Mesodermal cell (in vitro differentiated cells): ENCODE results near the gene MCF2L.

Experiments
- H3K27ac ChIP-seq: 2 replicates; pipeline ENCODE4 v1.7.0; 2013; ENCODE audit warnings: mild to moderate bottlenecking, low read depth, low read length, moderate library complexity; ENCODE audit not compliant: severe bottlenecking
- H3K36me3 ChIP-seq: 2 replicates; pipeline ENCODE4 v1.7.1; 2013; ENCODE audit warnings: mild to moderate bottlenecking, low read length, moderate library complexity; ENCODE audit not compliant: control insufficient read depth, insufficient read depth
- H3K4me1 ChIP-seq: one replicate; pipeline ENCODE4 v1.7.1; 2013; ENCODE audit warnings: mild to moderate bottlenecking, low read length; ENCODE audit not compliant: insufficient read depth, control insufficient read depth, poor library complexity, severe bottlenecking
- H3K4me3 ChIP-seq: 2 replicates; pipeline ENCODE4 v1.7.0; 2013; ENCODE audit warnings: low read length, control low read depth, mild to moderate bottlenecking; ENCODE audit not compliant: insufficient read depth, poor library complexity, severe bottlenecking; ENCODE audit errors: extremely low read depth
- H3K9me3 ChIP-seq: 2 replicates; pipeline ENCODE4 v1.7.1; 2013; ENCODE audit warnings: mild to moderate bottlenecking, low read length, moderate library complexity; ENCODE audit not compliant: control insufficient read depth
- WGBS, 2 experiments: methylation state at CpG; one replicate each; pipeline ENCODE4 v1.1.5; 2013; ENCODE audit warnings: missing lambda C conversion rate in 2 of 2; ENCODE audit not compliant: insufficient coverage in 2 of 2; 5-methylcytosine and 5-hydroxymethylcytosine counted together

The MCF2L gene

DNA sequence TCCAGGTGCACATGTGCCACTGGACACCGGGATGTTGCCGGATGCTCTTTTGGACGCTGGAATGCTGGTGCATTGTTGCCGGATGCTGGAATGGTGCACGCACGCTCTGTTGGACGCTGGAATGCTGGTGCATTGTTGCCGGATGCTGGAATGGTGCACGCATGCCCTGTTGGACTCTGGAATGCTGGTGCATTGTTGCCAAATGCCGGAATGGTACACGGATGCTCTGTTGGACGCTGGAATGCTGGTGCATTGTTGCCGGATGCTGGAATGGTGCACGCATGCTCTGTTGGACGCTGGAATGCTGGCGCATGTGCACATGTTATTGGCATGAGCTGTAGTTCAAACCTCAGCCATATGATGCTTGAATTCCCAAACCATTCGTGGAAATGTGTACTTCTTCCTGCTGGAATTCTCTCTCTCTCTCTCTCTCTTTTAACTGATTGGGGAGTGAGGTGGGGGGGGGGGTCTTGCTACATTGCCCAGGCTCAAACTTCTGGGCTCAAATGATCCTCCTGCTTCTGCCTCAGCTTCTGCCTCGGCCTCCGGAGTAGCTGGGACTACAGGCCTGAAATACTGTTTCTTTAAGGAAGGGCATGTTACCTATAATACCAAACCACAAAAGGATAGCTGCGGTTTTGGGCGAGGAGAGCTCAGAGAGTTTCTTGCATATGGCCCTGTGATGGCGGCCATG, 1.2 kb upstream of the MCF2L start:
- H3K27ac ChIP-seq, result no peak overlapping the region
- H3K4me3 ChIP-seq, result no peak overlapping the region
- WGBS, 2 experiments, result 91% methylated on average over 19 of the region's 22 CpGs
- no peaks in the 10 kb centered on the region for H3K4me1 ChIP-seq
- no peaks in the 10 kb centered on the region for H3K36me3 ChIP-seq
- H3K9me3 ChIP-seq, result peaks cover 10% of the 10 kb centered on the region

DNA sequence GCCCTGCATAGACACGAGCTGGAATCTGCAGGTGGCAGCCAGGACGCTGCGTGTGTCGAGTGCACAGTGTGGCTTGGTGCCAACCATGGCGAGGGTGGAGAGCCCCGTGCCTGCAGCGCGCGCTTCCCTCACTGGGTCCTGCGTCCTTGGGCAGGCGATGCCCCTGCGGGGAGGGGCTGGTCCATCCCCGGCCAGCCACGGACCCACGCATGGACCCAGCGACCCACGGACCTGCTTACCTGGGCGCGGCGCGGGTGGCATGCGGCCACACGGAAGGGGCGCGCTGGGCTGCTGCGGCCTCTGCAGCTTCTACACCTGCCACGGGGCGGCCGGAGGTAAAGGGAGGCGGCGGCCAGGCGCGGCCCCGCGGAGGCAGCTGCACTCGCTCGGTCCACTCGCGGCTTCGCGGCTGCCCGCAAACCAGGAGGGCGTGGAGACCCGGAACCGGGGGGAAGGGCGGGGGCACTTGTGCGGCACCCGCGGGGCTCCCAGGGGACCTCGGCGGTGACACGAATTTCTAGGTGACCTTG, 569 bp upstream of the MCF2L start:
- no peaks in the 10 kb centered on the region for H3K4me1 ChIP-seq
- no peak overlapping the region for H3K27ac ChIP-seq
- no peaks in the 10 kb centered on the region for H3K36me3 ChIP-seq
- 16 to 19% methylated on average over 47 to 52 of the region's 52 CpGs for WGBS, 2 experiments
- H3K9me3 ChIP-seq, result peaks cover 10% of the 10 kb centered on the region
- H3K4me3 ChIP-seq, result peak overlapping the region; percentile 49

DNA sequence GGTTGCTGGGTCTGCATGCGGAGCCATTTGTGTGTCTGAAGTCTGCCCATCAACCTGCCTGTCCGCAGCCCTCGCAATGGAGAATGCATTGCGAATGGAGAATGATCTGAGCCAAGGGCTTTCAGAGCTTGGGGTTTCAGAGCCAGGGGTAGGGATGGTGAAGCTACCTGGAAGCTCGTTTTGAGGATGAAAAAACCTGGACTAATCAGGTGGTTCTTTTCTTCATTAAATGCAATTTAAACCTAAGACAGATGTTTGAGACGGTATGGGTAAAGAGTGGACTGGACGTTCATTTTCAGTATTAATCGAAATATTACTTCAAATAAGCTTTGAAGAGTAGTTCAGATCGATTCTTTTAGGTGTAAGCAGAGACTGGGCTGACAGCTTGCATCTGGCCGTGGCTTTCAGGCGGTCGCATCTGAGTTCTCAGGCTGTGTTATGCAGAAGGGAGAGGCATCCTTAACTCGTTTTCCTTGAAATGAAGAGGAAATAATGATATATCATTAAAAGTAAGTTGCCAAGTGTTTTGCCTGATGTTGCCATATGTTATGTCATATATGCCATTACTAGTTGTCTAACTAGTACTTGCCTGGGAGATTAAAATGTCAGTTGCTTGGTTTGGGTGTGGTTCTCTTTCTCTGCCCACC, 801 bp downstream of the MCF2L start:
- Histone ChIP-seq H3K4me3 (peak overlapping the region; percentile 49), H3K27ac (no peak overlapping the region), H3K4me1 (no peaks in the 10 kb centered on the region), H3K9me3 (peaks cover 10% of the 10 kb centered on the region), H3K36me3 (no peaks in the 10 kb centered on the region)
- WGBS, 2 experiments, result 37 to 54% methylated on average over 7 to 9 of the region's 13 CpGs

DNA sequence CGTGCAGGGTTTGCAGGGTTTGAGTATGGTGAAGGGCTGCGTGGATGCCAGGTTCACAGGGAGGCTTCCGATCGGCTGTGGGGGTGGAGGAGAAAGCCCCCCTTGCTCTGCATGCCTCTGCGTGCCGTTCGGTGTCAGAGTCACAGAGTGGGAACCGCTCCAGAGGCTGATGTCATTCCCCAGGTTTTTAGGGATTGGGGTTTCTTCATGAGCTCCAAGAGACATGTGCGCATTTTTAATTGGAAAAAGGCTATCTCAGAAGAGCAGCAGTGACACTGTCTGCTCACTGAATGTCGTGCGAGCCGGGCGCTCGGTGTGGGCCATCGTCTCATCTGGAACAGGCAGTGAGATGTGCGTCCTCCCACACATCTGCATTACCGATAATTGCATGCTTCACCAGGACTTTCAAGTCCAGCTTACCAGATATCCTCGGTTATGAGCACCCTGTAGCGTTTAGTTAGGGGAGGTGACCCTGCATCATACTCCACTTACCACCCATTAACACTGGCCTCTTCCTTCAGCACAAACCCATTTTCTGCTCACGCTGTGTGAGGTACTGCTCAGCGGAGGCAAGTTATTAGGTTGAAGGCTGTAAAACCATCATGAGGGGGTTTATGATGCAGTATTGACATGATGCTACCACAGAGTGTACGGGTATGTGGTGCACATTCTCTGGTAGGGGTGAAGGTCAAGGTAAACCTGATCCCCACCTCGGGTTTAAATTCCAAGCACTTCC, 1.7 kb downstream of the MCF2L start:
- Histone ChIP-seq H3K27ac (no peak overlapping the region), H3K9me3 (peaks cover 10% of the 10 kb centered on the region), H3K4me1 (no peaks in the 10 kb centered on the region), H3K36me3 (no peaks in the 10 kb centered on the region), H3K4me3 (no peak overlapping the region)
- WGBS, 2 experiments, result 94% methylated on average over 17 to 21 of the region's 23 CpGs

DNA sequence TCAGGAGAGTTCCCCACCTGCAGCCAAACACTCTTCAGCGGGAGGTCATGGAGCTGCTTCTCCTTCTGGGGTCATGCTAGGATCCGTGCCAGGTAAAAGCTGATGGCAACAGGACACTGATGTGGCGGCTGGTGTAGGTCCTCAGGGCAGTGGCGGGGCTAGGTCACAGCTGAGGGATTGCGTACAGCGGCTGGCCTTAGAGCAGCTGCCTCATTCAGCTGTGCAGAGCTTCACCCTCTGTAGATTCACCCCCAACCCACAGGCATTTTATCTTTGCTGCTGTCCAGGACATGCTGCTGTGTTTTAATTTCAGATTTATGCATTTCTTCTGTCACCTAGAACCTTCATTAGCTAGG, 2.3 kb downstream of the MCF2L start:
- 92 to 96% methylated on average over 4 to 6 of the region's 6 CpGs for whole genome bisulfite sequencing, 2 experiments
- Histone ChIP-seq H3K36me3 (no peaks in the 10 kb centered on the region), H3K4me1 (no peaks in the 10 kb centered on the region), H3K27ac (no peak overlapping the region), H3K9me3 (peaks cover 10% of the 10 kb centered on the region), H3K4me3 (no peak overlapping the region)

DNA sequence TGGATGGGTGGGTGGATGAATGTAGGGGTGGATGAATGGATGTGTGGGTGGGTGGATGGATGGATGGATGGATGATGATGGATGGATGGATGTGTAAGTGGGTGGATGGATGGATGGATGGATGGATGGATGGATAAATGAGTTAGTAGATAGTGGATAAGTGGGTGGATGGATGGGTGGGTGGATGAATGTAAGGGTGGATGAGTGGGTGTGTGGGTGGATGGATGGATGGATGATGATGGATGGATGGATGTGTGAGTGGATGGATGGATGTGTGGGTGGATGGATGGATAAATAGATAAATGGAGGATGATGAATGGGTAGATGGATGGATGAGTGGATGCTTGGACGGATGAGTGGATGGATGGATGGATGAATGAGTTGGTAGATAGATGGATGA, 3.2 kb downstream of the MCF2L start:
- Histone ChIP-seq H3K9me3 (peaks cover 10% of the 10 kb centered on the region), H3K4me1 (no peaks in the 10 kb centered on the region), H3K4me3 (no peak overlapping the region), H3K27ac (no peak overlapping the region), H3K36me3 (no peaks in the 10 kb centered on the region)
- WGBS, 2 experiments, result 82 to 93% methylated on average over 1 of the region's 1 CpG

DNA sequence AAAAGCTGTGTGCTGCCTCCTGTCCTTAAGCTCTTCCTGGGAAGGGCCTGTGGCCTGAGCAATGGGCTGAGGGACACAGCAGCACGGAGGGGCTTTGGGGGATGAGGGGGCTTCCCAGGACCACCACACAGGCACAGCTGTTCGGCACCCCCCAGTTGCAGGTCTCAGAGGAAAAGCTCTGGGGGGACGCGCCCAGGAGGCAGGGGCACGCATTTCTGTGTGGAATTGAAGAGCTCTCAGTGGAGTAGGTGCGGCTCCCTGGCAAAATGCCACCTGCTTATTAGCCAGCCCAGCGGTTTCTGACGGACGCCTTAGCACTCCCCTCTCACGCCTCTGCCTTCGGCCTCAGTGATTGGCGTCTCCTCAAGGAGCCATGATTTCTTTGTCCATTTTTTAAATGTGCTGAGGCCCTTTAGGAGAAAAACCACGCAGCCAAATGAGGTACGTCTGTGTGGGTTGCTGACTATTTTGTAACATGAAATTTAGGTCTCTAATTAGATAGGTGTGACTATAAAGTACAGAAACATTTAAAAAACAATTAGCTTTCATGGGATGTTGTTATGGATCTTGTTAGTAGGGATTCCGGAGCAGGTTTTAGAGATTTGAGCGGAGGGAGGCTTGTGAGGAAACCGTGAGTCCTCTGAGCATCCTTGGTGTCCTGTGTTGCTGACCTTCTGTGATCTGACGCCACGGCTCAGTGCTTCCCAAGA, 4.0 kb downstream of the MCF2L start:
- H3K4me1 ChIP-seq, result no peaks in the 10 kb centered on the region
- WGBS, 2 experiments, result 91 to 92% methylated on average over 16 to 19 of the region's 19 CpGs
- H3K4me3 ChIP-seq, result no peak overlapping the region
- no peak overlapping the region for H3K27ac ChIP-seq
- no peaks in the 10 kb centered on the region for H3K36me3 ChIP-seq
- peaks cover 10% of the 10 kb centered on the region for H3K9me3 ChIP-seq

DNA sequence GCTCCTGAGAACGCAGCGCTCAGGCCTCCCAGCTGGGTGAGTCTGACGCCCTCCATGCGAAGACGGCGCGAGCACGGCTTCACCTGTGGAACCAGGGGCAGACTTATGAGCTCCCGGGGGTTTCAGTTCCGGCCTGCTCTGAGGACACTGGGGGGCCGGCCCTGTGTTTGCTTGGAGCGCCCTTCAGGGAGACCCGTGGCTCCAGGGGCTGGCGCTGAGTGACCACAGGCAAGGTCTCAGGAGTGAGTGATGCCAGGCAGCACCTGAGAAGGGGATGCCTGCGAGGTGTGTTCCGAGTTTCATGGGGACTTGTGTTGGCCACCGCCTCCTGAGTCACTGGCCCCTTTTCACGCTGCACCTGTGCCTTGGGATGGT, 4.5 kb downstream of the MCF2L start:
- WGBS, 2 experiments, result 94 to 95% methylated on average over 18 of the region's 18 CpGs

DNA sequence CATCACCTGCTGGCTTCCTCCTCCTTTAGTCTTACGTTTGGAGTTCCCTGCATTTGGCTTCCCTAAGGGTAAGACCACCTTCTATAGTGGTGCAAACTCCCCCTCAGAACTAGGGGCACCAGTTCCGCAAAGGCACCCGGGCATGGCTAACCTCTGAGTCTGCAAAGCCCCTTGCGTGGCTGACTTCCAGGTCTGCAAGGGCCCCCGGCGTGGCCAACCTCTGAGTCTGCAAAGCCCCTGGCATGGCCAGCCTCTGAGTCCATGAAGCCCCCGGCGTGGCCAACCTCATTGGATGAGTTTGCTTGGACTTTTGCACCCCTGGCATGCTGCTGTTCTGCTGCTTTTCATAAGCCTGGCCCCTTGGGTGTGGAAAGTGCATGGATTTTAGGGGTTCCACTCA, 5.1 kb downstream of the MCF2L start:
- Histone ChIP-seq H3K27ac (no peak overlapping the region), H3K4me1 (peaks cover 2% of the 10 kb centered on the region), H3K36me3 (no peaks in the 10 kb centered on the region), H3K9me3 (peaks cover 10% of the 10 kb centered on the region), H3K4me3 (no peak overlapping the region)
- 89 to 93% methylated on average over 8 of the region's 8 CpGs for WGBS, 2 experiments

More for the DNA sequence above, 4.5 kb downstream of the MCF2L start:
- H3K27ac ChIP-seq, result no peak overlapping the region
- H3K4me3 ChIP-seq, result no peak overlapping the region
- no peaks in the 10 kb centered on the region for H3K36me3 ChIP-seq
- H3K4me1 ChIP-seq, result no peaks in the 10 kb centered on the region
- peaks cover 10% of the 10 kb centered on the region for H3K9me3 ChIP-seq

DNA sequence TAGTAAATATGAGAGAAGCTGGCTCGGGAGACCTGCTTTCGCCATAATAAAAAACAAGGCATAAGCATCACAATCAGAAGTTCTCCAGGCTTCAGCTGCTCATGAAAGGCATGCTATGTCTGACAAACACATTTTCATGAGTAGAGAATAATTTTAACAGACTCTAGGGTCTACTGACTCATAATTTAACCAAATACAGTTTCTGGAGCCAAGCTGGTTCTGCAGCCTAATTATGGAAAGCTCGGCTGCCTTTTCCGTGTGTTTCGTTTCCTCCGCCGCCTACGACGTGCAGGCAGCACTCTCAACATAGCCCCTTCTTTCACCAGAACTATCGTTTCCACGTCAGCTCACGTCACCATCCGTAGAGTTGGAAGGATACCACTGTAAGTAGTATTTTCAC, 5.7 kb downstream of the MCF2L start:
- Histone ChIP-seq H3K9me3 (peaks cover 10% of the 10 kb centered on the region), H3K27ac (no peak overlapping the region), H3K4me1 (peaks cover 3% of the 10 kb centered on the region), H3K36me3 (no peaks in the 10 kb centered on the region), H3K4me3 (no peak overlapping the region)
- 91 to 100% methylated on average over 7 to 8 of the region's 13 CpGs for WGBS, 2 experiments
